Motor neuron (in vitro differentiated cells): Measurements from ENCODE around the gene HBS1L. TPM values are rescaled to one million over a fixed set of nuclear protein-coding genes. Genes with fewer than 3 reads are reported as not detected.

ENCODE experiments used
- ATAC-seq, 8 experiments: fragments of 200-7000 bp; cut with Tn5 transposase; replicated peaks in 6 of 8; 2 replicates each; pipeline ENCODE4 v1.8.0; 2021; ENCODE audit warnings: mild to moderate bottlenecking in 8 of 8, moderate library complexity in 8 of 8
- H3K27ac ChIP-seq, 2 donors: fragments of 250-450 bp; sonication (Bioruptor Pico); 2 replicates each; pipeline ENCODE4 v1.9.0; 2021; ENCODE audit warnings: antibody characterized with exemption in 2 of 2, mild to moderate bottlenecking in 2 of 2, moderate library complexity in 1 of 2
- H3K4me1 ChIP-seq, 2 donors: fragments of 250-450 bp; sonication (Bioruptor Pico); replicated peaks in 1 of 2; 2 replicates each; pipeline ENCODE4 v1.6.1; 2021; ENCODE audit warnings: antibody characterized with exemption in 2 of 2, mild to moderate bottlenecking in 2 of 2, moderate library complexity in 1 of 2
- H3K4me3 ChIP-seq, 5 donors: fragments of 250-450 bp; sonication (Bioruptor Pico); 2 replicates each; pipeline ENCODE4 v1.9.0; 2021; ENCODE audit warnings: antibody characterized with exemption in 5 of 5, mild to moderate bottlenecking in 5 of 5, moderate library complexity in 4 of 5
- WGBS, 10 experiments: fragments of 450-650 bp; shearing (Covaris generic); methylation state at CpG; one replicate each; pipeline ENCODE4 v1.0.0; 2022; 5-methylcytosine and 5-hydroxymethylcytosine counted together
- in situ Hi-C, 9 experiments: fragments of 400-800 bp; cut with MboI; loops; one replicate each; pipeline ENCODE4 v1.15.0; 2021; ENCODE audit warnings: low sequenced_read_pairs in 9 of 9, low pct_unique_long_range_greater_than_20kb in 2 of 9; ENCODE audit not compliant: unreplicated experiment in 9 of 9
- total RNA-seq, 8 experiments: library from RNA; unstranded; fragments of 300-600 nt; gene quantifications; 2 replicates each; pipeline versions ENCODE4 v1.2.3 to v1.2.4, GENCODE V29; 2022

Gene HBS1L
- total RNA-seq, 8 experiments from 2014 or later = 55.8 to 100 (median 75.9) TPM

- ATAC-seq = no peak
These were observed 33.7 kb upstream of the HBS1L start for GRCh38 chr6:135088281-135088680.

GRCh38 chr6:135087803-135088202, 33.2 kb upstream of the HBS1L start:
- no peaks in the 10 kb centered on the region for H3K4me1 ChIP-seq
- in situ Hi-C loops = no loop called here
- no peak overlapping the region for H3K27ac ChIP-seq
- no peak for ATAC-seq
- WGBS, 10 experiments = 0 to 100% (median 81%) methylated on average over 1 to 5 of the region's 5 CpGs
- no peak overlapping the region for H3K4me3 ChIP-seq

More at GRCh38 chr6:135088281-135088680, 33.7 kb upstream of the HBS1L start:
- Histone ChIP-seq H3K27ac (no peak overlapping the region), H3K4me1 (no peaks in the 10 kb centered on the region), H3K4me3 (no peak overlapping the region)
- in situ Hi-C loops = no loop called here
- WGBS, 10 experiments = 86 to 100% (median 100%) methylated on average over 1 of the region's 1 CpG; no CpG with 5 or more reads in 5 of the 10 experiments

GRCh38 chr6:135087403-135087802, 32.8 kb upstream of the HBS1L start:
- Histone ChIP-seq H3K4me3 (no peak overlapping the region), H3K4me1 (no peaks in the 10 kb centered on the region), H3K27ac (no peak overlapping the region)
- in situ Hi-C loops = no loop called here
- ATAC-seq = no peak
- WGBS, 10 experiments = 75 to 100% (median 100%) methylated on average over 1 to 3 of the region's 3 CpGs; no CpG with 5 or more reads in 1 of the 10 experiments

GRCh38 chr6:135086414-135086764, 31.8 kb upstream of the HBS1L start:
- no peaks in the 10 kb centered on the region for H3K4me1 ChIP-seq
- H3K4me3 ChIP-seq = no peak overlapping the region
- ATAC-seq = no peak
- 41 to 97% (median 73%) methylated on average over 2 to 5 of the region's 5 CpGs for WGBS, 10 experiments
- in situ Hi-C loops = no loop called here
- H3K27ac ChIP-seq = no peak overlapping the region

- Histone ChIP-seq H3K4me3 (no peak overlapping the region), H3K4me1 (no peaks in the 10 kb centered on the region), H3K27ac (no peak overlapping the region)
- WGBS, 10 experiments = 88 to 100% (median 93%) methylated on average over 1 of the region's 1 CpG; no CpG with 5 or more reads in 7 of the 10 experiments
- in situ Hi-C loops = no loop called here
- no peak for ATAC-seq
These were observed 31.2 kb upstream of the HBS1L start for GRCh38 chr6:135085700-135086413.

- Histone ChIP-seq H3K4me1 (no peaks in the 10 kb centered on the region), H3K4me3 (no peak overlapping the region), H3K27ac (no peak overlapping the region)
- ATAC-seq = no peak
- in situ Hi-C loops = no loop called here
- WGBS, 10 experiments = 0 to 100% (median 83%) methylated on average over 1 of the region's 1 CpG; no CpG with 5 or more reads in 1 of the 10 experiments
These were observed 30.3 kb upstream of the HBS1L start for GRCh38 chr6:135084916-135085269.

- Histone ChIP-seq H3K4me3 (no peak overlapping the region), H3K4me1 (no peaks in the 10 kb centered on the region), H3K27ac (no peak overlapping the region)
- 11 to 93% (median 50%) methylated on average over 3 to 5 of the region's 5 CpGs for WGBS, 10 experiments
- in situ Hi-C loops = no loop called here
- ATAC-seq = peak in 3 of 8 experiments; percentile 51 to 78 (median 61)
These were observed 29.6 kb upstream of the HBS1L start for GRCh38 chr6:135084001-135084915.

GRCh38 chr6:135081966-135082365, 27.3 kb upstream of the HBS1L start:
- in situ Hi-C loops = no loop called here

GRCh38 chr6:135075018-135075417, 20.4 kb upstream of the HBS1L start:
- Histone ChIP-seq H3K27ac (no peak overlapping the region), H3K4me3 (no peak overlapping the region), H3K4me1 (no peaks in the 10 kb centered on the region)
- WGBS, 10 experiments = 0 to 88% (median 85%) methylated on average over 1 of the region's 1 CpG; no CpG with 5 or more reads in 5 of the 10 experiments
- in situ Hi-C loops = no loop called here
- no peak for ATAC-seq

More at GRCh38 chr6:135081966-135082365, 27.3 kb upstream of the HBS1L start:
- Histone ChIP-seq H3K27ac (no peak overlapping the region), H3K4me1 (no peaks in the 10 kb centered on the region), H3K4me3 (no peak overlapping the region)
- ATAC-seq = no peak
- WGBS, 10 experiments = 0 to 100% (median 45%) methylated on average over 1 of the region's 1 CpG; no CpG with 5 or more reads in 1 of the 10 experiments

GRCh38 chr6:135073756-135074393, 19.3 kb upstream of the HBS1L start:
- no peaks in the 10 kb centered on the region for H3K4me1 ChIP-seq
- 34 to 100% (median 88%) methylated on average over 2 of the region's 2 CpGs for WGBS, 10 experiments
- in situ Hi-C loops = no loop called here
- H3K4me3 ChIP-seq = no peak overlapping the region
- H3K27ac ChIP-seq = no peak overlapping the region
- no peak for ATAC-seq

- Histone ChIP-seq H3K27ac (no peak overlapping the region), H3K4me1 (no peaks in the 10 kb centered on the region), H3K4me3 (no peak overlapping the region)
- ATAC-seq = no peak
- in situ Hi-C loops = no loop called here
- 13 to 100% (median 76%) methylated on average over 1 of the region's 1 CpG; no CpG with 5 or more reads in 6 of the 10 experiments for WGBS, 10 experiments
These were observed 18.6 kb upstream of the HBS1L start for GRCh38 chr6:135073217-135073616.

- ATAC-seq = no peak
- no peaks in the 10 kb centered on the region for H3K4me1 ChIP-seq
These were observed 18.1 kb upstream of the HBS1L start for GRCh38 chr6:135072753-135073152.

GRCh38 chr6:135071541-135071940, 16.9 kb upstream of the HBS1L start:
- Histone ChIP-seq H3K4me1 (no peaks in the 10 kb centered on the region), H3K4me3 (no peak overlapping the region), H3K27ac (no peak overlapping the region)
- in situ Hi-C loops = no loop called here
- ATAC-seq = no peak

More at GRCh38 chr6:135072753-135073152, 18.1 kb upstream of the HBS1L start:
- H3K4me3 ChIP-seq = no peak overlapping the region
- WGBS, 10 experiments = 14 to 100% (median 71%) methylated on average over 1 to 3 of the region's 3 CpGs
- in situ Hi-C loops = no loop called here
- H3K27ac ChIP-seq = no peak overlapping the region
